Ishikawa (cell line): Measurements from ENCODE around the gene DHFR2.

Experiments used
- CEBPB ChIP-seq: IDR thresholded peaks from 2 replicates; pipeline ENCODE4 v1.6.1; 2012
- EGR1 ChIP-seq: IDR thresholded peaks from 2 replicates; pipeline ENCODE4 v1.6.1; 2012
- EP300 ChIP-seq: IDR thresholded peaks from 2 replicates; pipeline ENCODE4 v1.6.1; 2012; ENCODE audit warnings: borderline replicate concordance
- RAD21 ChIP-seq: IDR thresholded peaks from 2 replicates; pipeline ENCODE4 v1.6.1; 2012; ENCODE audit warnings: low read depth
- TAF1 ChIP-seq: IDR thresholded peaks from 2 replicates; pipeline ENCODE4 v1.6.1; 2012; ENCODE audit warnings: low read depth, mild to moderate bottlenecking
- TEAD4 ChIP-seq: IDR thresholded peaks from 2 replicates; pipeline ENCODE4 v1.6.1; 2012
- TF ChIP-seq, protein P1 (sequence below): IDR thresholded peaks from 2 replicates; pipeline ENCODE4 v1.6.1; 2012; ENCODE audit warnings: low read depth, mild to moderate bottlenecking
- TF ChIP-seq, protein P2 (sequence below): IDR thresholded peaks from 2 replicates; pipeline ENCODE4 v1.6.1; 2012

DNA sequence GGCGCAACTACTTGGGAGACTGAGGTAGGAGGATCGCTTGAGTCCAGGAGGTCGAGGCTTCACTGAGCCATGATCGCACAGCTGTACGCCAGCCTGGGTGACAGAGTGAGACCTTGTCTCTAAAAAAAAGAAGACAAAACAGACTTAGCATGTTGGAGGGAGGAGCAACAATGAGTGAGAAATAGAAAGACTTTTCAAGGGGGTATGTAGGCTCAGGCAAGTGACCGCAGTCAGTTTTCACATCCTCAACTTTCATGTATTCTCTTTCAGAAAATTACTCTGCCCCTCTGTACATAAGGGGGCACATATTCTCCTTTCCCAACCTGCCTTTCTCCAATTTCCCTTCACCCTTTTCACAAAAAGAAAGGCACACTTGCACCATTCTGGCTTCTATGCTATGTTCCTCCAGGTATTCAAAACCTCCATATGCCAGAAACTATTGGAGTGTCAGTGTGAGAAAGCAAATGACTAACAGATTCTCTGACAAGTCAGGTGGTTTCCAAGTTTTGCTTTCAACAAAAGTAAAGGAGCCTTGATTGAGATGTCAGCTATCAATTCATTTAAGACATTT is 7.7 kb upstream of the DHFR2 start:
- TF ChIP-seq, protein P1, sequence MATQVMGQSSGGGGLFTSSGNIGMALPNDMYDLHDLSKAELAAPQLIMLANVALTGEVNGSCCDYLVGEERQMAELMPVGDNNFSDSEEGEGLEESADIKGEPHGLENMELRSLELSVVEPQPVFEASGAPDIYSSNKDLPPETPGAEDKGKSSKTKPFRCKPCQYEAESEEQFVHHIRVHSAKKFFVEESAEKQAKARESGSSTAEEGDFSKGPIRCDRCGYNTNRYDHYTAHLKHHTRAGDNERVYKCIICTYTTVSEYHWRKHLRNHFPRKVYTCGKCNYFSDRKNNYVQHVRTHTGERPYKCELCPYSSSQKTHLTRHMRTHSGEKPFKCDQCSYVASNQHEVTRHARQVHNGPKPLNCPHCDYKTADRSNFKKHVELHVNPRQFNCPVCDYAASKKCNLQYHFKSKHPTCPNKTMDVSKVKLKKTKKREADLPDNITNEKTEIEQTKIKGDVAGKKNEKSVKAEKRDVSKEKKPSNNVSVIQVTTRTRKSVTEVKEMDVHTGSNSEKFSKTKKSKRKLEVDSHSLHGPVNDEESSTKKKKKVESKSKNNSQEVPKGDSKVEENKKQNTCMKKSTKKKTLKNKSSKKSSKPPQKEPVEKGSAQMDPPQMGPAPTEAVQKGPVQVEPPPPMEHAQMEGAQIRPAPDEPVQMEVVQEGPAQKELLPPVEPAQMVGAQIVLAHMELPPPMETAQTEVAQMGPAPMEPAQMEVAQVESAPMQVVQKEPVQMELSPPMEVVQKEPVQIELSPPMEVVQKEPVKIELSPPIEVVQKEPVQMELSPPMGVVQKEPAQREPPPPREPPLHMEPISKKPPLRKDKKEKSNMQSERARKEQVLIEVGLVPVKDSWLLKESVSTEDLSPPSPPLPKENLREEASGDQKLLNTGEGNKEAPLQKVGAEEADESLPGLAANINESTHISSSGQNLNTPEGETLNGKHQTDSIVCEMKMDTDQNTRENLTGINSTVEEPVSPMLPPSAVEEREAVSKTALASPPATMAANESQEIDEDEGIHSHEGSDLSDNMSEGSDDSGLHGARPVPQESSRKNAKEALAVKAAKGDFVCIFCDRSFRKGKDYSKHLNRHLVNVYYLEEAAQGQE = no peak
- TF ChIP-seq EP300 (no peak), CEBPB (no peak), TEAD4 (no peak), TAF1 (no peak), EGR1 (no peak), RAD21 (no peak)
- TF ChIP-seq, protein P2, sequence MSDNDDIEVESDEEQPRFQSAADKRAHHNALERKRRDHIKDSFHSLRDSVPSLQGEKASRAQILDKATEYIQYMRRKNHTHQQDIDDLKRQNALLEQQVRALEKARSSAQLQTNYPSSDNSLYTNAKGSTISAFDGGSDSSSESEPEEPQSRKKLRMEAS = no peak
